Mesothelial cell of epicardium (in vitro differentiated cells): ENCODE data around the gene SYCE1. TPM values are rescaled to one million over a fixed set of nuclear protein-coding genes. Genes with fewer than 3 reads are reported as not detected.
"Not testable (repeated sequence)": the region's sequence is repeated elsewhere in the genome, so short reads cannot be mapped to it uniquely, and the experiment has no call there.

Experiments
- DNase-seq, 2 experiments: peaks; one replicate each; pipeline ENCODE4 v3.0.0; 2021; ENCODE audit warnings: low spot score in 2 of 2; ENCODE audit not compliant: unreplicated experiment in 2 of 2
- H3K27ac Mint-ChIP-seq: 2 replicates; pipeline ENCODE4 v1.8.0; 2021; ENCODE audit warnings: mixed read lengths
- H3K27me3 Mint-ChIP-seq: 2 replicates; pipeline ENCODE4 v1.8.0; 2021; ENCODE audit warnings: low read depth, mixed read lengths
- H3K36me3 Mint-ChIP-seq: 2 replicates; pipeline ENCODE4 v1.8.0; 2021; ENCODE audit warnings: mixed read lengths
- H3K4me1 Mint-ChIP-seq: 2 replicates; pipeline ENCODE4 v1.8.0; 2021; ENCODE audit warnings: mixed read lengths
- H3K4me3 Mint-ChIP-seq: 2 replicates; pipeline ENCODE4 v1.8.0; 2021; ENCODE audit warnings: mild to moderate bottlenecking, moderate library complexity, mixed read lengths
- H3K9me3 Mint-ChIP-seq: 2 replicates; pipeline ENCODE4 v1.8.0; 2021; ENCODE audit warnings: mixed read lengths
- CTCF ChIP-seq: fragments of 200-600 bp; sonication (generic); IDR thresholded peaks from one replicate; pipeline ENCODE4 v1.5.0; 2021; ENCODE audit warnings: antibody characterized with exemption; ENCODE audit not compliant: unreplicated experiment
- total RNA-seq: library from RNA; stranded (reverse); gene quantifications from 3 replicates; pipeline ENCODE4 v1.2.1, GENCODE V29; 2021

SYCE1 gene
- total RNA-seq, 1 donor from 2014 or later = not detected

GRCh38 chr10:133555521-133555920, 9.9 kb downstream of the SYCE1 start:
- Mint-ChIP-seq H3K27me3 (no peaks in the 10 kb centered on the region), H3K4me1 (no peaks in the 10 kb centered on the region), H3K4me3 (no peak overlapping the region), H3K27ac (no peak overlapping the region), H3K9me3 (peaks cover 80% of the 10 kb centered on the region), H3K36me3 (peaks cover 5% of the 10 kb centered on the region)
- DNase-seq = no peak
- TF ChIP-seq CTCF = no peak

- Mint-ChIP-seq H3K36me3 (peaks cover 6% of the 10 kb centered on the region), H3K4me3 (no peak overlapping the region), H3K27me3 (no peaks in the 10 kb centered on the region), H3K27ac (no peak overlapping the region), H3K9me3 (peaks cover 79% of the 10 kb centered on the region), H3K4me1 (no peaks in the 10 kb centered on the region)
- DNase-seq = no peak
- TF ChIP-seq CTCF = no peak
Observed at GRCh38 chr10:133554600-133554999, 10.8 kb downstream of the SYCE1 start.

- H3K27ac Mint-ChIP-seq = no peak overlapping the region
- TF ChIP-seq CTCF = no peak
- H3K9me3 Mint-ChIP-seq = peaks cover 74% of the 10 kb centered on the region
- H3K27me3 Mint-ChIP-seq = no peaks in the 10 kb centered on the region
- no peak overlapping the region for H3K4me3 Mint-ChIP-seq
- DNase-seq = no peak
- H3K4me1 Mint-ChIP-seq = no peaks in the 10 kb centered on the region
- peaks cover 6% of the 10 kb centered on the region for H3K36me3 Mint-ChIP-seq
Observed at GRCh38 chr10:133544506-133544905, 20.9 kb downstream of the SYCE1 start.

GRCh38 chr10:133541441-133541975, 23.9 kb downstream of the SYCE1 start:
- not testable (repeated sequence) for H3K4me3 Mint-ChIP-seq, H3K27me3 Mint-ChIP-seq, H3K36me3 Mint-ChIP-seq, DNase-seq, H3K4me1 Mint-ChIP-seq, H3K27ac Mint-ChIP-seq
- peaks cover 65% of the 10 kb centered on the region for H3K9me3 Mint-ChIP-seq

- Mint-ChIP-seq H3K27ac (no peak overlapping the region), H3K9me3 (peaks cover 55% of the 10 kb centered on the region), H3K4me3 (no peak overlapping the region), H3K36me3 (peaks cover 2% of the 10 kb centered on the region), H3K4me1 (no peaks in the 10 kb centered on the region), H3K27me3 (no peaks in the 10 kb centered on the region)
- TF ChIP-seq CTCF = no peak
- DNase-seq = no peak
Observed at GRCh38 chr10:133537546-133538545, 27.5 kb downstream of the SYCE1 start.

GRCh38 chr10:133536198-133536597, 29.2 kb downstream of the SYCE1 start:
- no peak for TF ChIP-seq CTCF
- Mint-ChIP-seq H3K27me3 (no peaks in the 10 kb centered on the region), H3K27ac (no peak overlapping the region), H3K4me3 (no peak overlapping the region), H3K4me1 (no peaks in the 10 kb centered on the region), H3K9me3 (peaks cover 62% of the 10 kb centered on the region), H3K36me3 (peaks cover 2% of the 10 kb centered on the region)
- DNase-seq = no peak
